ENCODE measurements around the gene SRF. TPM values are rescaled to one million over a fixed set of nuclear protein-coding genes. Genes with fewer than 3 reads are reported as not detected.

SRF gene
- total and polyA plus RNA-seq, 2 of the 4 experiments (the other 2 are of a cell fraction), result 20.6 to 56.3 TPM

- no peak overlapping the region for H3K9ac ChIP-seq (ENCODE audit: low read depth, low read length)
- H3K27me3 ChIP-seq (ENCODE audit: control insufficient read depth, insufficient read depth, low read length), result no peaks in the 10 kb centered on the region
- H3K9me3 ChIP-seq (ENCODE audit: control insufficient read depth, insufficient read depth, low read length), result no peaks in the 10 kb centered on the region
- ChIA-PET POLR2A (ENCODE audit: unreplicated experiment) (no interaction called here), CTCF (no interaction called here)
- in situ Hi-C loops (cut with MboI; ENCODE audit: low sequenced_read_pairs) (no loop called here), dilution Hi-C loops (cut with HindIII; ENCODE audit: low sequenced_read_pairs, unreplicated experiment) (no loop called here), intact Hi-C loops (cut with micrococcal nuclease) (no loop called here)
- H3K9me1 ChIP-seq (ENCODE audit: insufficient read depth, low read length), result no peaks in the 10 kb centered on the region
- no peak overlapping the region for H2AK5ac ChIP-seq (ENCODE audit: low read depth, low read length)
- no peak overlapping the region for H2BK20ac ChIP-seq (ENCODE audit: low read depth, low read length)
- DNase-seq (no peak), ATAC-seq (ENCODE audit: low read depth) (no peak)
- H3K36me3 ChIP-seq (ENCODE audit: control insufficient read depth, insufficient read depth, low read length), result peaks cover 45% of the 10 kb centered on the region
- no peak overlapping the region for H2BK120ac ChIP-seq (ENCODE audit: low read depth, low read length)
- no peak overlapping the region for H3K18ac ChIP-seq (ENCODE audit: low read depth, low read length)
- no peak overlapping the region for H2AFZ ChIP-seq (replicated peaks; ENCODE audit: low read length, poor library complexity)
- no peak overlapping the region for H3K4me3 ChIP-seq (ENCODE audit: insufficient read depth, low read depth, low read length)
- H2AK9ac ChIP-seq (replicated peaks; ENCODE audit: low read depth, low read length, poor library complexity), result no peak overlapping the region
- no peak overlapping the region for H2BK15ac ChIP-seq (ENCODE audit: low read depth, low read length)
- H3K56ac ChIP-seq (ENCODE audit: extremely low read depth, insufficient read depth, low read length), result no peak overlapping the region
- no peak overlapping the region for H3K14ac ChIP-seq (replicated peaks; ENCODE audit: low read depth, low read length)
- H3K79me1 ChIP-seq (ENCODE audit: low read depth in 1 of 2, low read length in 2 of 2), result peaks cover 0 to 3% of the 10 kb centered on the region in 2 experiments; a peak in 1 of 4 replicates
- no peak overlapping the region for H3K4me2 ChIP-seq (ENCODE audit: low read depth, low read length)
- no peak overlapping the region for H4K5ac ChIP-seq (ENCODE audit: low read depth, low read length)
- no peak overlapping the region for H3K27ac ChIP-seq (ENCODE audit: insufficient read depth, low read length)
- TF ChIP-seq MAFK (IDR thresholded peaks at IDR 0.05; ENCODE audit: low read depth, low read length), result no peak
- no peak for TF ChIP-seq RCOR1 (IDR thresholded peaks at IDR 0.05; ENCODE audit: insufficient replicate concordance, low read length)
- TF ChIP-seq MAZ (IDR thresholded peaks at IDR 0.05; ENCODE audit: borderline replicate concordance, low read depth, low read length), result no peak
- no peak for TF ChIP-seq BHLHE40 (IDR thresholded peaks at IDR 0.05; ENCODE audit: low read depth, low read length)
- TF ChIP-seq MXI1 (IDR thresholded peaks at IDR 0.05; ENCODE audit: borderline replicate concordance, low read depth, low read length), result no peak
- TF ChIP-seq CHD1 (IDR thresholded peaks at IDR 0.05; ENCODE audit: low read depth, low read length), result no peak
- H3K4me1 ChIP-seq (ENCODE audit: control insufficient read depth, insufficient read depth, low read length), result no peaks in the 10 kb centered on the region
- H2BK5ac ChIP-seq (ENCODE audit: low read depth, low read length, poor library complexity, severe bottlenecking), result no peak overlapping the region
- no peak overlapping the region for H4K8ac ChIP-seq (ENCODE audit: low read depth in 2 of 2, low read length in 2 of 2)
- H3K4ac ChIP-seq (ENCODE audit: low read depth, low read length), result no peak overlapping the region
- no peak overlapping the region for H3K23ac ChIP-seq (ENCODE audit: low read depth, low read length)
- WGBS, 2 experiments (ENCODE audit: extremely low coverage in 2 of 2, insufficient read length in 1 of 2), result 100% methylated on average over 2 of the region's 9 CpGs; no CpG with 5 or more reads in 1 of the 2 experiments
- BruUV-seq (replicated peaks), result no TSS peak
- no peak overlapping the region for H4K91ac ChIP-seq (ENCODE audit: insufficient read depth, low read depth, low read length)
- H4K20me1 ChIP-seq (ENCODE audit: insufficient read depth, low read length), result no peaks in the 10 kb centered on the region
Measured at GRCh38 chr6:43192911-43193310, 21.8 kb downstream of the SRF start.

Measured in IMR-90 (cell line).